Lower leg skin (tissue), 4 donors: ENCODE measurements around the gene CXXC1. TPM values are rescaled to one million over a fixed set of nuclear protein-coding genes. Genes with fewer than 3 reads are reported as not detected.

Experiments used
- DNase-seq, 2 donors: peaks; one replicate each; pipeline ENCODE4 v3.0.0-alpha.2; 2019; ENCODE audit warnings: low spot score in 2 of 2
- H3K4me3 ChIP-seq: fragments of 200-600 bp; sonication (generic); 2 replicates; pipeline ENCODE4 v1.5.1; 2017; ENCODE audit warnings: mild to moderate bottlenecking, low read depth; ENCODE audit not compliant: poor library complexity, severe bottlenecking
- CTCF ChIP-seq, 3 donors: fragments of 450-650 bp; IDR thresholded peaks; one replicate each; pipeline ENCODE4 v1.5.1; 2016; ENCODE audit warnings: antibody characterized with exemption in 3 of 3, mild to moderate bottlenecking in 3 of 3, moderate library complexity in 2 of 3
- POLR2A ChIP-seq, 2 donors: fragments of 450-650 bp; IDR thresholded peaks; one replicate each; pipeline ENCODE4 v1.6.1; 2016 to 2017; ENCODE audit warnings: antibody characterized with exemption in 2 of 2, mild to moderate bottlenecking in 1 of 2, moderate library complexity in 1 of 2
- WGBS, 2 donors: methylation state at CpG; one replicate each; pipeline ENCODE4 v1.1.5; 2018; 5-methylcytosine and 5-hydroxymethylcytosine counted together
- intact Hi-C: fragments of 100-400 bp; cut with DNase I; formaldehyde crosslinking; loops from one replicate; pipeline ENCODE4 v1.15.0; 2023; ENCODE audit warnings: low total_unique reads
- total RNA-seq, 4 donors: library from RNA; depleted of rRNA; stranded (reverse); fragments of >200 nt; gene quantifications; one replicate each; pipeline ENCODE4 v1.1.0, GENCODE V29; 2016

CXXC1 gene
- total RNA-seq, 4 donors from 2014 or later: 67.3 to 173 (median 106) TPM

GRCh38 chr18:50301074-50301473 lies 13.6 kb upstream of the CXXC1 start:
- DNase-seq: no peak
- intact Hi-C loops: no loop called here
- TF ChIP-seq POLR2A (IDR thresholded peaks at IDR 0.05): no peak
- no peak overlapping the region for H3K4me3 ChIP-seq
- 73 to 79% methylated on average over 5 of the region's 5 CpGs for WGBS, 2 donors

GRCh38 chr18:50299626-50300388 lies 12.3 kb upstream of the CXXC1 start:
- DNase-seq: no peak
- 55 to 75% methylated on average over 7 of the region's 7 CpGs for WGBS, 2 donors
- intact Hi-C loops: no loop called here
- H3K4me3 ChIP-seq: no peak overlapping the region
- no peak for TF ChIP-seq POLR2A (IDR thresholded peaks at IDR 0.05)
- no peak for TF ChIP-seq CTCF (IDR thresholded peaks at IDR 0.05)

GRCh38 chr18:50298443-50299284 lies 11.2 kb upstream of the CXXC1 start:
- DNase-seq: no peak
- intact Hi-C loops: no loop called here

GRCh38 chr18:50297621-50298442 lies 10.3 kb upstream of the CXXC1 start:
- 11 to 14% methylated on average over 28 of the region's 28 CpGs for WGBS, 2 donors
- intact Hi-C loops: no loop called here
- H3K4me3 ChIP-seq: peak overlapping the region; percentile 12
- DNase-seq: peak; percentile 74 to 94
- TF ChIP-seq POLR2A (IDR thresholded peaks at IDR 0.05): no peak
- no peak for TF ChIP-seq CTCF (IDR thresholded peaks at IDR 0.05)

More at GRCh38 chr18:50298443-50299284, 11.2 kb upstream of the CXXC1 start:
- TF ChIP-seq POLR2A (IDR thresholded peaks at IDR 0.05): no peak
- TF ChIP-seq CTCF (IDR thresholded peaks at IDR 0.05): no peak
- WGBS, 2 donors: 16 to 26% methylated on average over 37 to 42 of the region's 49 CpGs
- H3K4me3 ChIP-seq: peak overlapping the region; percentile 12

GRCh38 chr18:50293039-50293438 lies 5.5 kb upstream of the CXXC1 start:
- no peak for DNase-seq
- TF ChIP-seq POLR2A (IDR thresholded peaks at IDR 0.05) (no peak), CTCF (IDR thresholded peaks at IDR 0.05) (no peak)
- H3K4me3 ChIP-seq: no peak overlapping the region
- intact Hi-C loops: no loop called here
- WGBS, 2 donors: 93 to 96% methylated on average over 1 of the region's 1 CpG
